Uterus (tissue), 4 donors: ENCODE measurements around the gene YTHDF1. TPM values are rescaled to one million over a fixed set of nuclear protein-coding genes. Genes with fewer than 3 reads are reported as not detected.

Experiments
- DNase-seq, 2 donors: peaks; one replicate each; pipeline ENCODE4 v3.0.0-alpha.2; 2019 to 2020
- H3K27ac ChIP-seq, 2 donors: fragments of 200-600 bp; sonication (generic); 1 replicate in 1 of 2; 2 replicates in 1 of 2; pipeline ENCODE4 v1.5.1; 2016 to 2018
- H3K27me3 ChIP-seq, 2 donors: fragments of 200-600 bp; sonication (generic); one replicate each; pipeline ENCODE4 v1.5.1; 2018 to 2019; ENCODE audit warnings: control low read depth in 1 of 2
- H3K36me3 ChIP-seq, 2 donors: fragments of 200-600 bp; sonication (generic); one replicate each; pipeline ENCODE4 v1.5.1; 2019; ENCODE audit warnings: control low read depth in 1 of 2
- H3K4me1 ChIP-seq, 2 donors: fragments of 200-600 bp; sonication (generic); one replicate each; pipeline ENCODE4 v1.5.1; 2018 to 2019; ENCODE audit warnings: control low read depth in 1 of 2
- H3K4me3 ChIP-seq, 2 donors: fragments of 200-600 bp; sonication (generic); 1 replicate in 1 of 2; 2 replicates in 1 of 2; pipeline ENCODE4 v1.5.1; 2018 to 2019; ENCODE audit warnings: mild to moderate bottlenecking in 1 of 2
- H3K9me3 ChIP-seq, 2 donors: fragments of 200-600 bp; sonication (generic); one replicate each; pipeline ENCODE4 v1.5.1; 2019; ENCODE audit warnings: control low read depth in 1 of 2
- CTCF ChIP-seq, 4 experiments: fragments of 200-600 bp in 2 of 4; fragments of 450-650 bp in 2 of 4; sonication (generic) in 2 of 4; IDR thresholded peaks; one replicate each; pipeline ENCODE4 v1.5.1; 2016 to 2019; ENCODE audit warnings: antibody characterized with exemption in 4 of 4, mild to moderate bottlenecking in 2 of 4, moderate library complexity in 1 of 4
- POLR2A ChIP-seq, 2 donors: fragments of 450-650 bp; IDR thresholded peaks; one replicate each; pipeline ENCODE4 v1.6.1; 2016; ENCODE audit warnings: antibody characterized with exemption in 2 of 2, mild to moderate bottlenecking in 1 of 2, moderate library complexity in 1 of 2
- intact Hi-C: fragments of 100-400 bp; cut with DNase I; formaldehyde crosslinking; loops from one replicate; pipeline ENCODE4 v1.15.1; 2023; ENCODE audit warnings: low total_unique reads
- total RNA-seq, 4 donors: library from RNA; depleted of rRNA in 3 of 4; stranded (reverse); fragments of >200 nt in 3 of 4; gene quantifications; one replicate each; pipeline versions ENCODE4 v1.1.0 to v1.2.4, GENCODE V29; 2014 to 2023
- donor health status: DM: yes; HTN: yes; CAD: no.

YTHDF1 gene
- total RNA-seq, 4 donors from 2014 or later, result 17.9 to 35.8 (median 25.8) TPM

- no peaks in the 10 kb centered on the region for H3K36me3 ChIP-seq
- H3K4me1 ChIP-seq, result no peaks in the 10 kb centered on the region
- TF ChIP-seq CTCF (IDR thresholded peaks at IDR 0.05), result no peak
- no peak overlapping the region for H3K4me3 ChIP-seq
- no peaks in the 10 kb centered on the region for H3K9me3 ChIP-seq
- no peak overlapping the region for H3K27ac ChIP-seq
- peaks cover 2 to 4% of the 10 kb centered on the region in 2 donors for H3K27me3 ChIP-seq
- DNase-seq, result no peak
- intact Hi-C loops, result no loop called here
Observed at GRCh38 chr20:63185215-63185796, 30.6 kb downstream of the YTHDF1 start.

- Histone ChIP-seq H3K9me3 (no peaks in the 10 kb centered on the region), H3K4me3 (no peak overlapping the region), H3K4me1 (peaks cover 0 to 9% of the 10 kb centered on the region in 2 donors), H3K27ac (no peak overlapping the region), H3K27me3 (peaks cover 5 to 16% of the 10 kb centered on the region in 2 donors), H3K36me3 (no peaks in the 10 kb centered on the region)
- intact Hi-C loops, result no loop called here
- no peak for DNase-seq
- TF ChIP-seq CTCF (IDR thresholded peaks at IDR 0.05), result peak in 3 of 4 experiments; percentile 16 to 29 (median 26)
- TF ChIP-seq POLR2A (IDR thresholded peaks at IDR 0.05), result no peak
Observed at GRCh38 chr20:63183422-63184146, 32.3 kb downstream of the YTHDF1 start.

GRCh38 chr20:63182946-63183415 lies 33.0 kb downstream of the YTHDF1 start:
- Histone ChIP-seq H3K36me3 (no peaks in the 10 kb centered on the region), H3K27me3 (peaks cover 10 to 16% of the 10 kb centered on the region in 2 donors), H3K4me1 (peaks cover 0 to 15% of the 10 kb centered on the region in 2 donors), H3K9me3 (no peaks in the 10 kb centered on the region), H3K27ac (no peak overlapping the region), H3K4me3 (no peak overlapping the region)
- no peak for DNase-seq
- TF ChIP-seq POLR2A (IDR thresholded peaks at IDR 0.05) (no peak), CTCF (IDR thresholded peaks at IDR 0.05) (no peak)
- intact Hi-C loops, result no loop called here

- Histone ChIP-seq H3K27me3 (peaks cover 12 to 16% of the 10 kb centered on the region in 2 donors), H3K4me3 (no peak overlapping the region), H3K36me3 (no peaks in the 10 kb centered on the region), H3K9me3 (no peaks in the 10 kb centered on the region), H3K27ac (no peak overlapping the region), H3K4me1 (peaks cover 0 to 20% of the 10 kb centered on the region in 2 donors)
- intact Hi-C loops, result no loop called here
- DNase-seq, result no peak
- TF ChIP-seq POLR2A (IDR thresholded peaks at IDR 0.05) (no peak), CTCF (IDR thresholded peaks at IDR 0.05) (no peak)
Observed at GRCh38 chr20:63182425-63182824, 33.5 kb downstream of the YTHDF1 start.

GRCh38 chr20:63181226-63181625 lies 34.7 kb downstream of the YTHDF1 start:
- no peak overlapping the region for H3K27ac ChIP-seq
- intact Hi-C loops, result no loop called here

More at GRCh38 chr20:63181226-63181625, 34.7 kb downstream of the YTHDF1 start:
- no peak for TF ChIP-seq CTCF (IDR thresholded peaks at IDR 0.05)
- no peak for TF ChIP-seq POLR2A (IDR thresholded peaks at IDR 0.05)
- Histone ChIP-seq H3K4me3 (no peak overlapping the region), H3K36me3 (no peaks in the 10 kb centered on the region), H3K27me3 (peaks cover 13 to 23% of the 10 kb centered on the region in 2 donors), H3K4me1 (peaks cover 0 to 26% of the 10 kb centered on the region in 2 donors), H3K9me3 (no peaks in the 10 kb centered on the region)
- DNase-seq, result no peak
